ENCODE measurements around the gene TBX19. TPM values are rescaled to one million over a fixed set of nuclear protein-coding genes. Genes with fewer than 3 reads are reported as not detected.

Gene TBX19
- total RNA-seq, 1 experiment from 2014 or later: 0.36 TPM

DNA sequence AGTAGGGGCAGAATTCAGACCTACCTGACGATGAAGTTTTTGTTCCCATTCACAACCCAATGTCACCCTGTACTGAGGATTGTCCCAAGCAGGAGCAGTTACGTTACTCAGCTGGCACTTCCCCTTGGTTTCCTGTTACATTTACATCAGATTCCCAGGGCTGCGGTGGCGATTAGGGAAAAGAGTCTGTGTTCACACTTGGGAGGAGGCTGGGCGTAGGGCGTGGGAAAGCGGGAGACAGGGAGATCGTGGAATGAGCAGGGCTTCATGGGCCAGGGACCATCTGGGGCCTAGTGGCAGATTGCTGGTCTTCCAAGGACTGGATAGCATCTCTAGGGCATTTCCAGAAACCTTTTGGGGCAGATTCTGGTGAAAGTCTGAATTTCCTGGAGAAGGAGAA, 39.0 kb downstream of the TBX19 start:
- Histone ChIP-seq H3K36me3 (ENCODE audit: low read depth, low read length) (no peaks in the 10 kb centered on the region), H3K79me2 (ENCODE audit: low read length) (no peaks in the 10 kb centered on the region), H3K4me2 (ENCODE audit: low read length) (no peak overlapping the region), H3K4me1 (ENCODE audit: insufficient read depth, low read length) (peaks cover 17% of the 10 kb centered on the region), H3F3A (ENCODE audit: low read length, unreplicated experiment) (no peaks in the 10 kb centered on the region), H3K9me2 (replicated peaks; ENCODE audit: low read length) (0 out of 2 replicates have a peak, but pooled peaks cover 4% of the 10 kb centered on the region), H3K27ac (ENCODE audit: low read length) (no peak overlapping the region), H3K27me3 (ENCODE audit: low read length) (no peaks in the 10 kb centered on the region), H3K4me3 (ENCODE audit: low read length) (no peak overlapping the region), H2AFZ (ENCODE audit: low read length) (no peak overlapping the region), H4K20me1 (ENCODE audit: low read length) (no peaks in the 10 kb centered on the region), H3K9me3 (ENCODE audit: low read length) (no peaks in the 10 kb centered on the region), H3K9ac (ENCODE audit: low read length) (no peak overlapping the region)
- ChIA-PET CTCF (no interaction called here), POLR2A (ENCODE audit: unreplicated experiment) (no interaction called here)
- DNase-seq: no peak
- ATAC-seq: no peak
- no TSS peak for BruUV-seq (replicated peaks)
- TF ChIP-seq, protein P1, sequence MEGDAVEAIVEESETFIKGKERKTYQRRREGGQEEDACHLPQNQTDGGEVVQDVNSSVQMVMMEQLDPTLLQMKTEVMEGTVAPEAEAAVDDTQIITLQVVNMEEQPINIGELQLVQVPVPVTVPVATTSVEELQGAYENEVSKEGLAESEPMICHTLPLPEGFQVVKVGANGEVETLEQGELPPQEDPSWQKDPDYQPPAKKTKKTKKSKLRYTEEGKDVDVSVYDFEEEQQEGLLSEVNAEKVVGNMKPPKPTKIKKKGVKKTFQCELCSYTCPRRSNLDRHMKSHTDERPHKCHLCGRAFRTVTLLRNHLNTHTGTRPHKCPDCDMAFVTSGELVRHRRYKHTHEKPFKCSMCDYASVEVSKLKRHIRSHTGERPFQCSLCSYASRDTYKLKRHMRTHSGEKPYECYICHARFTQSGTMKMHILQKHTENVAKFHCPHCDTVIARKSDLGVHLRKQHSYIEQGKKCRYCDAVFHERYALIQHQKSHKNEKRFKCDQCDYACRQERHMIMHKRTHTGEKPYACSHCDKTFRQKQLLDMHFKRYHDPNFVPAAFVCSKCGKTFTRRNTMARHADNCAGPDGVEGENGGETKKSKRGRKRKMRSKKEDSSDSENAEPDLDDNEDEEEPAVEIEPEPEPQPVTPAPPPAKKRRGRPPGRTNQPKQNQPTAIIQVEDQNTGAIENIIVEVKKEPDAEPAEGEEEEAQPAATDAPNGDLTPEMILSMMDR (conservative IDR thresholded peaks at IDR 0.05; ENCODE audit: low read depth, low read length): no peak
- TF ChIP-seq EZH2phosphoT487 (IDR thresholded peaks at IDR 0.05; ENCODE audit: borderline replicate concordance, low read length) (no peak), EZH2 (IDR thresholded peaks at IDR 0.05; ENCODE audit: low read length, unreplicated experiment) (no peak)
- intact Hi-C loops (cut with micrococcal nuclease): no loop called here

DNA sequence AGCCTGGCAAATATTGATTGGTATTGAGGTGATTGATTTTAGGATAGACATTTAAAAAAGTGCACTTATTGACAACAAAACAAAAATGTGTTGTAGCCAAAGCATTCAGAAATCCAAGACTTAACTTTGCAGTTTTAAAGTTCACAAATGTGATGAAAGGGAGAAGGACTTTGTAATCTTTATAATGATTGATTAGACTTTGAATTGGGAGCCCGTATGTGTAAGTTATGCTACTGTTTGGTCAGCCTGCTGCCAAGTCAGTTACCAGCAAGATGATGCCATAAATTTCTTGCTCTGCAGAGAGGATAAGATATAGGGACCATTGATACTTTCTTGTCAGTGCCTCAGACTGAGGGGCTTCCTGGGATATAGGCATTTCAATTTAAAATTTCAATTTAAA, 39.5 kb downstream of the TBX19 start:
- no peak overlapping the region for H2AFZ ChIP-seq (ENCODE audit: low read length)
- no peaks in the 10 kb centered on the region for H3F3A ChIP-seq (ENCODE audit: low read length, unreplicated experiment)
- H3K27ac ChIP-seq (ENCODE audit: low read length): no peak overlapping the region
- no peak for DNase-seq
- no TSS peak for BruUV-seq (replicated peaks)
- H3K4me1 ChIP-seq (ENCODE audit: insufficient read depth, low read length): peaks cover 17% of the 10 kb centered on the region
- H3K4me3 ChIP-seq (ENCODE audit: low read length): no peak overlapping the region
- H3K4me2 ChIP-seq (ENCODE audit: low read length): no peak overlapping the region
- H3K9me2 ChIP-seq (replicated peaks; ENCODE audit: low read length): 0 out of 2 replicates have a peak, but pooled peaks cover 2% of the 10 kb centered on the region
- no peaks in the 10 kb centered on the region for H3K27me3 ChIP-seq (ENCODE audit: low read length)
- TF ChIP-seq, protein P1 (conservative IDR thresholded peaks at IDR 0.05; ENCODE audit: low read depth, low read length): no peak
- TF ChIP-seq EZH2 (IDR thresholded peaks at IDR 0.05; ENCODE audit: low read length, unreplicated experiment): no peak
- no peak for TF ChIP-seq EZH2phosphoT487 (IDR thresholded peaks at IDR 0.05; ENCODE audit: borderline replicate concordance, low read length)
- H4K20me1 ChIP-seq (ENCODE audit: low read length): no peaks in the 10 kb centered on the region
- ATAC-seq: no peak
- no peaks in the 10 kb centered on the region for H3K79me2 ChIP-seq (ENCODE audit: low read length)
- no peak overlapping the region for H3K9ac ChIP-seq (ENCODE audit: low read length)
- intact Hi-C loops (cut with micrococcal nuclease): no loop called here
- no peaks in the 10 kb centered on the region for H3K36me3 ChIP-seq (ENCODE audit: low read depth, low read length)
- H3K9me3 ChIP-seq (ENCODE audit: low read length): no peaks in the 10 kb centered on the region
- ChIA-PET POLR2A (ENCODE audit: unreplicated experiment) (no interaction called here), CTCF (interaction anchor here (0.7 kb wide), 1 partner anchor 85 kb away, joined by 4 read pairs; no protein-coding TSS in a partner anchor)

DNA sequence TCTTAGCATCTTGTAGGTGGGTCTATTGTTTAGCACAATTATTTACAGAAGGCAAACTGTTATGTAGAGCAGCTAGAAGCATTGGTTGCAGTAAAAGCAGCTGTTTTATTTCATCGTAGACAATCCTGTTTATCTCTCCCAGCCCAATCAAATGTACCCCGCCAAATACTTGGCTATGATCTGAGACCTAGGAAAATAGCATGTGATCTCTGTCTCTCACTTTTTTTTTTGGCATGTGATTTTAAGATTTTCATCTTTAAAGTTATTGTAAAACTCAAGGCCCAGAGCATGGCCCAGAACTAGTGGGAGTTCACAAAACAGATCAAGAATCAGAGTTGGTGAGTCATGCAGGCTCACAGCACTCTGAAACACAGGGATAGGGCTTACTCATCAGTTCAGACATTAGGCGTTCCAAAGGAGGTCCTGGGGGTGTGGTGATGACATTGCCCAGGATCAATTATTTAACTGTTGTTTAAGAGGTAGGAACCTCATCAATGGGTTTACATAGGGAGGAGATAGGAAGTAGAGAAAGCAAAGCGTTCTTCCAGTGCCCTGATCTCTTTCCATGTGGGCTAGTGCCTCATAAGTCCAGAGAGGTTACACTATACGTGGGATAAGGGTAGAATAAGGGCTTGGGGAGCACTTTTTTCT, 40.2 kb downstream of the TBX19 start:
- ChIA-PET POLR2A (ENCODE audit: unreplicated experiment) (no interaction called here), CTCF (interaction anchor here (0.7 kb wide), 1 partner anchor 86 kb away, joined by 4 read pairs; no protein-coding TSS in a partner anchor)
- DNase-seq (peak; percentile 92), ATAC-seq (peak; percentile 99)
- Histone ChIP-seq H3K36me3 (ENCODE audit: low read depth, low read length) (no peaks in the 10 kb centered on the region), H4K20me1 (ENCODE audit: low read length) (no peaks in the 10 kb centered on the region), H2AFZ (ENCODE audit: low read length) (peak overlapping the region; percentile 4; the same call in 1 of the 2 replicates), H3K79me2 (ENCODE audit: low read length) (no peaks in the 10 kb centered on the region), H3K27ac (ENCODE audit: low read length) (peak overlapping the region; percentile 26), H3K9me2 (replicated peaks; ENCODE audit: low read length) (no peaks in the 10 kb centered on the region), H3F3A (ENCODE audit: low read length, unreplicated experiment) (no peaks in the 10 kb centered on the region), H3K9me3 (ENCODE audit: low read length) (no peaks in the 10 kb centered on the region), H3K4me1 (ENCODE audit: insufficient read depth, low read length) (peaks cover 17% of the 10 kb centered on the region), H3K4me3 (ENCODE audit: low read length) (no peak overlapping the region), H3K9ac (ENCODE audit: low read length) (no peak overlapping the region), H3K27me3 (ENCODE audit: low read length) (no peaks in the 10 kb centered on the region), H3K4me2 (ENCODE audit: low read length) (peak overlapping the region; percentile 28)
- intact Hi-C loops (cut with micrococcal nuclease): loop anchor here (1.0 kb wide), 2 partner anchors 33 to 142 kb away; no protein-coding TSS in a partner anchor
- TF ChIP-seq, protein P1 (conservative IDR thresholded peaks at IDR 0.05; ENCODE audit: low read depth, low read length): no peak
- TF ChIP-seq EZH2 (IDR thresholded peaks at IDR 0.05; ENCODE audit: low read length, unreplicated experiment): no peak
- no peak for TF ChIP-seq EZH2phosphoT487 (IDR thresholded peaks at IDR 0.05; ENCODE audit: borderline replicate concordance, low read length)
- no TSS peak for BruUV-seq (replicated peaks)

Data from PC-3 (cell line).